Measurements from ENCODE around the gene JKAMP.

- TF ChIP-seq CTCF (IDR thresholded peaks at IDR 0.05), result no peak
- no peak for TF ChIP-seq POLR2A (IDR thresholded peaks at IDR 0.05)
- TF ChIP-seq POLR2AphosphoS5 (IDR thresholded peaks at IDR 0.05), result no peak
These were observed 59.6 kb downstream of the JKAMP start for GRCh38 chr14:59543873-59544272.

Data from upper lobe of left lung (tissue), 4 donors.